WTC11 (cell line): Measurements from ENCODE around the gene LANCL2.

ENCODE experiments used
- CTCF ChIP-seq: fragments of 200-600 bp; IDR thresholded peaks from 2 replicates; pipeline ENCODE4 v1.8.0; 2022; ENCODE audit warnings: antibody characterized with exemption
- ELF4 ChIP-seq: sonication (generic); formaldehyde crosslinking; IDR thresholded peaks from 2 replicates; pipeline ENCODE4 v1.8.1; 2022; ENCODE audit warnings: low read depth, mild to moderate bottlenecking, moderate library complexity, missing genetic modification reagents
- HMGXB4 ChIP-seq: sonication (generic); formaldehyde crosslinking; IDR thresholded peaks from 2 replicates; pipeline ENCODE4 v1.8.1; 2023; ENCODE audit warnings: mild to moderate bottlenecking, moderate library complexity, missing genetic modification reagents
- NFYB ChIP-seq: sonication (generic); formaldehyde crosslinking; conservative IDR thresholded peaks from 2 replicates; pipeline ENCODE4 v1.8.0; 2022; ENCODE audit warnings: low read depth, missing genetic modification reagents
- SP1 ChIP-seq: sonication (generic); formaldehyde crosslinking; conservative IDR thresholded peaks from 2 replicates; pipeline ENCODE4 v1.8.1; 2022; ENCODE audit warnings: missing genetic modification reagents
- ZNF317 ChIP-seq: sonication (generic); formaldehyde crosslinking; IDR thresholded peaks from 2 replicates; pipeline ENCODE4 v1.8.1; 2023; ENCODE audit warnings: low read depth, mild to moderate bottlenecking, moderate library complexity, missing genetic modification reagents, borderline replicate concordance
- TF ChIP-seq, protein P1 (sequence below): sonication (generic); formaldehyde crosslinking; IDR thresholded peaks from 2 replicates; pipeline ENCODE4 v1.8.1; 2023; ENCODE audit warnings: mild to moderate bottlenecking, missing genetic modification reagents, borderline replicate concordance

GRCh38 chr7:55343860-55344606, 21.1 kb upstream of the LANCL2 start:
- TF ChIP-seq ELF4 (CRISPR knock-in tag): no peak
- TF ChIP-seq CTCF: no peak
- no peak for TF ChIP-seq ZNF317 (CRISPR knock-in tag)
- no peak for TF ChIP-seq HMGXB4 (CRISPR knock-in tag)
- TF ChIP-seq SP1: no peak
- TF ChIP-seq NFYB: no peak
- TF ChIP-seq, protein P1, sequence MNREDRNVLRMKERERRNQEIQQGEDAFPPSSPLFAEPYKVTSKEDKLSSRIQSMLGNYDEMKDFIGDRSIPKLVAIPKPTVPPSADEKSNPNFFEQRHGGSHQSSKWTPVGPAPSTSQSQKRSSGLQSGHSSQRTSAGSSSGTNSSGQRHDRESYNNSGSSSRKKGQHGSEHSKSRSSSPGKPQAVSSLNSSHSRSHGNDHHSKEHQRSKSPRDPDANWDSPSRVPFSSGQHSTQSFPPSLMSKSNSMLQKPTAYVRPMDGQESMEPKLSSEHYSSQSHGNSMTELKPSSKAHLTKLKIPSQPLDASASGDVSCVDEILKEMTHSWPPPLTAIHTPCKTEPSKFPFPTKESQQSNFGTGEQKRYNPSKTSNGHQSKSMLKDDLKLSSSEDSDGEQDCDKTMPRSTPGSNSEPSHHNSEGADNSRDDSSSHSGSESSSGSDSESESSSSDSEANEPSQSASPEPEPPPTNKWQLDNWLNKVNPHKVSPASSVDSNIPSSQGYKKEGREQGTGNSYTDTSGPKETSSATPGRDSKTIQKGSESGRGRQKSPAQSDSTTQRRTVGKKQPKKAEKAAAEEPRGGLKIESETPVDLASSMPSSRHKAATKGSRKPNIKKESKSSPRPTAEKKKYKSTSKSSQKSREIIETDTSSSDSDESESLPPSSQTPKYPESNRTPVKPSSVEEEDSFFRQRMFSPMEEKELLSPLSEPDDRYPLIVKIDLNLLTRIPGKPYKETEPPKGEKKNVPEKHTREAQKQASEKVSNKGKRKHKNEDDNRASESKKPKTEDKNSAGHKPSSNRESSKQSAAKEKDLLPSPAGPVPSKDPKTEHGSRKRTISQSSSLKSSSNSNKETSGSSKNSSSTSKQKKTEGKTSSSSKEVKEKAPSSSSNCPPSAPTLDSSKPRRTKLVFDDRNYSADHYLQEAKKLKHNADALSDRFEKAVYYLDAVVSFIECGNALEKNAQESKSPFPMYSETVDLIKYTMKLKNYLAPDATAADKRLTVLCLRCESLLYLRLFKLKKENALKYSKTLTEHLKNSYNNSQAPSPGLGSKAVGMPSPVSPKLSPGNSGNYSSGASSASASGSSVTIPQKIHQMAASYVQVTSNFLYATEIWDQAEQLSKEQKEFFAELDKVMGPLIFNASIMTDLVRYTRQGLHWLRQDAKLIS: no peak
